HUES6 (cell line): ENCODE data around the gene TCEA2.

Experiments
- H3K27ac ChIP-seq: 2 replicates; pipeline ENCODE4 v1.7.0; 2013; ENCODE audit warnings: low read depth, mild to moderate bottlenecking, low read length, inconsistent platforms
- H3K27me3 ChIP-seq: 2 replicates; pipeline ENCODE4 v1.6.1; 2013; ENCODE audit warnings: low read length; ENCODE audit not compliant: control insufficient read depth, insufficient read depth
- H3K36me3 ChIP-seq: 2 replicates; pipeline ENCODE4 v1.6.1; 2013; ENCODE audit warnings: low read length; ENCODE audit not compliant: control insufficient read depth, insufficient read depth
- H3K4me1 ChIP-seq: 2 replicates; pipeline ENCODE4 v1.6.1; 2013; ENCODE audit warnings: low read length; ENCODE audit not compliant: control insufficient read depth, insufficient read depth
- H3K4me3 ChIP-seq: 2 replicates; pipeline ENCODE4 v1.5.1; 2013; ENCODE audit warnings: low read depth, low read length
- H3K9ac ChIP-seq: one replicate; pipeline ENCODE4 v1.6.1; 2013; ENCODE audit warnings: mild to moderate bottlenecking, low read length
- H3K9me3 ChIP-seq: 2 replicates; pipeline ENCODE4 v1.6.1; 2013; ENCODE audit warnings: low read depth, low read length; ENCODE audit not compliant: control insufficient read depth, insufficient read depth

Gene TCEA2

DNA sequence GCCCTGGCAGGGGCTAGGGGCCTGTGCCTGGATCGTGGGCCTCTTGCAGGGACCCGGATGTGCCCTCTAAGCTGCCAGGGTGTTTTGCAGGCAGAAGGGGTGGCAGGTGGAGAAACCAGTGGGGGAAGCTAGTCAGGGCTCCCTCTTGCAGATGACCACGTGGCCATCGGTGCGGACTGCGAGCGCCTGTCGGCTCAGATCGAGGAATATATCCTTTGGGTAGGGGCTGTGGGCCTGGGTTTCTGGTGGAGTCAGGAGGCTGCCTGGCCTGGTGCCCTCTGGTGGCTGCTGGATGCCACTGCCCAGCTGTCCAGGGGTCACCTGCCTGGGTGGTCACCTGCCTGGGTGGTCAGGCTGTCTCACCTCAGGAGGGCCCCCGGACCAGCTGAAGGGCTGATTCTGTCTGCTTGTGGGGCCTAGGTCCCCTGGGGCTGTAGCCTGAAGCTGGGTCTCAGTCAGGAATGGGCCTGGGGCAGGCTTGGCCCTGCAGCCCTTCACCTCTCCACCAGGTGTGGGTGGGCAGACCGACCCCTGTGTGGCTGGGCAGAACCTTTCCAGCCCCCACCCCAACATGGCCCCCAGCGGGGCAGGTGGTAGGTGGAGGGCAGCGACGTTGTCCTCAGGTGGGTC, 6.7 kb downstream of the TCEA2 start:
- no peaks in the 10 kb centered on the region for H3K27me3 ChIP-seq
- no peak overlapping the region for H3K4me3 ChIP-seq
- no peaks in the 10 kb centered on the region for H3K9me3 ChIP-seq
- peaks cover 9% of the 10 kb centered on the region for H3K4me1 ChIP-seq
- peaks cover 15% of the 10 kb centered on the region for H3K36me3 ChIP-seq
- H3K9ac ChIP-seq, result no peak overlapping the region
- no peak overlapping the region for H3K27ac ChIP-seq

DNA sequence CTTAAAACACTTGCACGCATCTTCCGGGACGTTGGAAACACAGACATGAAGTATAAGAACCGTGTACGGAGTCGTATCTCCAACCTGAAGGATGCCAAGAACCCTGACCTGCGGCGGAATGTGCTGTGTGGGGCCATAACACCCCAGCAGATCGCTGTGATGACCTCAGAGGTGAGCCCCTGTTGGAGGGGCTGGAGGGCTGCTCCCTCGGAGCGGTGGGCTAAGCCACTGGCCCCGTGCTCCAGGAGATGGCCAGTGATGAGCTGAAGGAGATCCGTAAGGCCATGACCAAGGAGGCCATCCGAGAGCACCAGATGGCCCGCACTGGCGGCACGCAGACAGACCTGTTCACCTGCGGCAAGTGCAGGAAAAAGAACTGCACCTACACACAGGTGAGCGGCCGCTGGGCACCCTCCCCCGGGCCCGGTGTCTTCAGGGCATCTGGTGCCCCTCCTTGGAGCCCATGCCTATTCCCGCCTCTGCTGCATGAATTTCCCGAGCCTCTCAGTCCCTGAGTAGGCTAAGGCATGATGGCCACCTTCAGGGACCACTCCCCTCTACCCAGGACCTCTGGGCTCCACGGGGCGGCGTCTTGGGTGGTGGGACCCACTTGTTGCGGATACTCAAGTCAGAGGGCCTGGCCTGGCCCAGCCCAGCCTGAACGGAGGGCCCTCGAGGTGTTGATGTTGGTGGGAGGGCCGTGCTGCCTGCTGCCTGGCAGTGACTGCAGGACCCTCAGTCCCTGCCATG, 7.4 kb downstream of the TCEA2 start:
- Histone ChIP-seq H3K9ac (no peak overlapping the region), H3K9me3 (no peaks in the 10 kb centered on the region), H3K36me3 (peaks cover 15% of the 10 kb centered on the region), H3K4me3 (no peak overlapping the region), H3K27ac (no peak overlapping the region), H3K27me3 (no peaks in the 10 kb centered on the region), H3K4me1 (peaks cover 9% of the 10 kb centered on the region)

- no peak overlapping the region for H3K4me3 ChIP-seq
- no peak overlapping the region for H3K9ac ChIP-seq
- no peaks in the 10 kb centered on the region for H3K4me1 ChIP-seq
- no peaks in the 10 kb centered on the region for H3K27me3 ChIP-seq
- peaks cover 15% of the 10 kb centered on the region for H3K36me3 ChIP-seq
- H3K27ac ChIP-seq, result no peak overlapping the region
- no peaks in the 10 kb centered on the region for H3K9me3 ChIP-seq
Observed at GRCh38 chr20:64071341-64072332, 8.6 kb downstream of the TCEA2 start.

DNA sequence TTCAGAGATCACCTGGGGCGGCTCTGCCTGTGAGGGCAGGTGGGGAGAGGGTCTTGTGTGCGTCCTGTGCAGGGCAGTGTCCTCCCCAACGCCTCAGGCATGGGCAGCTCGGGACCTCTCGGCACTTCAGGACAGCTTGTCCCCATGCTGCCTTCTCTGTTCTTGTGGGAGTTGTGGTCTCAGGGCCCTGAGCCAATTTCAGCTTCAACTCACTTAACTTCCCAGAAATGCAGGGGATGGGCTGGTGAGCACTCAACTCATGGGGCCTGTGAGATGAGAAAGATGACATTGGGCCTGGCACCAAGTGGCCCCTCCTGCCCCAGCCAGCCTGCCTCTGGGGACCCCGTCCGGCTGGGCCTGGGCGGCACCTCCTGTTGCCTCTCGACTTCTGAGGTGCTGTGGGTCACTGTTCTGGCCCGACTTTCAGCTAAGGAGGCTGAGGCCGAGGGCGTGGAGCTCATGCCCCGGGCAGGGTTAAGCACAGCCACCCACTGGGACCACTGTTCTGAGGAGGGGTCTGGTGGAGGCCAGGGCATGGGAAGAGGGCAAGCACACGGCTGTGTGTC, 9.6 kb downstream of the TCEA2 start:
- Histone ChIP-seq H3K9ac (no peak overlapping the region), H3K4me3 (no peak overlapping the region), H3K27ac (no peak overlapping the region), H3K4me1 (no peaks in the 10 kb centered on the region), H3K9me3 (no peaks in the 10 kb centered on the region), H3K27me3 (no peaks in the 10 kb centered on the region), H3K36me3 (peaks cover 15% of the 10 kb centered on the region)

DNA sequence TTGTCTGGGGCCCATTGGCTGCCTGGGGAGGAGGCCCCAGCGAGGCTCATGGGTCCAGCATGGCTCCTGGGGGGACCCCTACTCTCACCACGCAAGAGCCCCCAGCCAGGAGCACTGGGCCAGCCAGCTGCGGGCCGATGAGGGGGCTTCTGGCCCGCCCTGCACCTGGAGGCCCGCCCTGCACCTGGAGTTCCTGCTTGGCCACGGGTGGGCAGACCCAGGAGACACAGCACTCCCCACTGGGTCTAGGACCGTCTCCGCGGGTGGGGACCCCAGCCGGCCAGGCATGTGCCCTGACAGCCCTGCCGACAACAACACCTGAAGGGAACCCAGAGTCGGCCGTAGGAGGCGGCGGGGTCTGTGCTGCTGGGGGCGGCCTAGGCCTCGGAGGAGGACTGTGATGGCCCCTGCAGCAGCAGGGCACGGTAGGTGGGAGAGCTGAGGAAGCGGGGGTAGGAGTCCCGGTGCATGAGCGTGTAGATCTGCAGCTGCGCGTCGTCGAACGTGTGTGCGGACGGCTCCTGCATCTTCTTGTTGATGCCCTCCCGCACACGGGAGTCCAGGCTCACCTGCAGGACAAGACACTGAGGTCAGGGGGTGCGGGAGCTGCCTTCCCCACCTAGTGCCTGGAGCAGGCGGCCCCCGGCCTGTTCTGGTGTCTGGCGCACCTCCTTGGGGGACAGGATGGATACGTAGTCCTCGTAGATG, 10.6 kb downstream of the TCEA2 start:
- Histone ChIP-seq H3K9me3 (no peaks in the 10 kb centered on the region), H3K27ac (no peak overlapping the region), H3K36me3 (peaks cover 15% of the 10 kb centered on the region), H3K9ac (no peak overlapping the region), H3K4me3 (no peak overlapping the region), H3K27me3 (no peaks in the 10 kb centered on the region), H3K4me1 (peaks cover 7% of the 10 kb centered on the region; the same call in 1 of the 2 replicates)

- no peaks in the 10 kb centered on the region for H3K9me3 ChIP-seq
- peaks cover 15% of the 10 kb centered on the region for H3K36me3 ChIP-seq
- peaks cover 12% of the 10 kb centered on the region; the same call in 1 of the 2 replicates for H3K4me1 ChIP-seq
- no peaks in the 10 kb centered on the region for H3K27me3 ChIP-seq
- no peak overlapping the region for H3K4me3 ChIP-seq
- H3K9ac ChIP-seq, result no peak overlapping the region
- H3K27ac ChIP-seq, result no peak overlapping the region
Observed at GRCh38 chr20:64074184-64074789, 11.3 kb downstream of the TCEA2 start.

- no peak overlapping the region for H3K9ac ChIP-seq
- H3K4me3 ChIP-seq, result no peak overlapping the region
- peaks cover under 1% of the 10 kb centered on the region; the same call in 1 of the 2 replicates for H3K27me3 ChIP-seq
- H3K27ac ChIP-seq, result no peak overlapping the region
- no peaks in the 10 kb centered on the region for H3K9me3 ChIP-seq
- H3K4me1 ChIP-seq, result peaks cover 12% of the 10 kb centered on the region; the same call in 1 of the 2 replicates
- peaks cover 15% of the 10 kb centered on the region for H3K36me3 ChIP-seq
Observed at GRCh38 chr20:64074963-64075362, 12.0 kb downstream of the TCEA2 start.

GRCh38 chr20:64075556-64075955, 12.6 kb downstream of the TCEA2 start:
- Histone ChIP-seq H3K27ac (no peak overlapping the region), H3K27me3 (peaks cover 6% of the 10 kb centered on the region; the same call in 1 of the 2 replicates), H3K36me3 (peaks cover 15% of the 10 kb centered on the region), H3K9ac (no peak overlapping the region), H3K9me3 (no peaks in the 10 kb centered on the region), H3K4me3 (no peak overlapping the region), H3K4me1 (peaks cover 16% of the 10 kb centered on the region; the same call in 1 of the 2 replicates)

DNA sequence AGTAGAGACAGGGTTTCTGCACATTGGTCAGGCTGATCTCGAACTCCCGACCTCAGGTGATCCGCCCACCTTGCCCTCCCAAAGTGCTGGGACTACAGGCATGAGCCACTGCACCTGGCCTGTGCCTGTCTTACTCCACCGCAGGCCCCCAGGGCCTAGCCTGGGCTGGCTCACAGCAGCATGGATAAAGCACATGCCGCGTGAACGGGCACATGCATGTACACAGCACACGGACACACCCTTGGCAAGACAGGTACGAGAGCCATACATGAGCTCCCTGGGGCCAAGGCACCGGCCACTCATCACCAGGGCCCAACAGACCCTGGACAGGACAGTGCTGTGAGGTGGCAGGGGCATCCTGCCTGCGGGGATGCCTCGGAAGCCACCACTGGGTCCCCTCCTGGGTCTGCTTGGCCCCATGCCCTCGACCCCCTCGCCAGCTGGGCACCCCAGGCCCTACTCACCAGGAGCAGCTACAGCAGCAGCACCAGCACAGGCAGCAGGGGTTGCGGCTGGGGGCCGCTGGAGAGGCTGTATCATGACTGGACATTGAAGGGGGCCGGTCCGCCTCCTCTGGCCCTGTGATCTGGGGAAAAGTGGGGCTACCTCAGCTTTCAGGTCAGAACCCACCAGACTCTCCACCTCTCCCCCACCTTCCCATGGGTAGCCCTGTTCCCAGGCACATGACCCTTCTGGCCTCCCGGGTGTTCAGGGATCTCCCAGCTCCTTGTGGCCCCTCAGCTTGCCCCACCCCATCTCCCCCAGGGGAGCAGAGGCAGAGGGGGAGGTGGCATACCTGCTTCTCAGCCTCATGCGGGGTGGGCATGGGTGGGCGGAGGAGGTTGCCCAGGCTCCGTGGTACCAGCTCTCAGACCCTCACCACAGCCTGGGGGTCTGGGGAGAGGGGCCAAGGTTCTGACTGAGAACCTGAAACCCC, 13.3 kb downstream of the TCEA2 start:
- Histone ChIP-seq H3K4me3 (no peak overlapping the region), H3K9me3 (no peaks in the 10 kb centered on the region), H3K36me3 (peaks cover 15% of the 10 kb centered on the region), H3K4me1 (peaks cover 17% of the 10 kb centered on the region; the same call in 1 of the 2 replicates), H3K27ac (no peak overlapping the region), H3K9ac (no peak overlapping the region), H3K27me3 (peaks cover 12% of the 10 kb centered on the region; the same call in 1 of the 2 replicates)
